Measurements from ENCODE around the gene RBM7.

The RBM7 gene

DNA sequence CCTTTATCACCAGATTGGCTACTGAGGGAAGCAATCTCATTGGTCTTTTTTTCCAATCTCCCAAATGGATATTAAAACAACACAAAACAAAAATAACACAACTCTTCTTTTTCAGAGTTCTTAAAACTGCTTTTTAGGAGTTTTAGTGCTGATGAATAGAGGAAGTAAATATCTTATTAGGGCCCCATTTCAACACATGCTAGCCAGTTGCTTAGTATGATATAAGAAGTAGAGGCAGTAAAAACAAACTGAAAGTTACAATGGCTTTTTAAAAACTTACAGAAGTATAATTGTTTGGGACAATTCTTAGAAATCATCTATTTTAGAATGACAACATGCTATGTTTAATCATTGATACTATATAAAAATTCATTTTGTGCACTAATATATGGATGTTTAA is 3.5 kb upstream of the RBM7 start:
- no peak for DNase-seq (ENCODE audit: low read depth)

DNA sequence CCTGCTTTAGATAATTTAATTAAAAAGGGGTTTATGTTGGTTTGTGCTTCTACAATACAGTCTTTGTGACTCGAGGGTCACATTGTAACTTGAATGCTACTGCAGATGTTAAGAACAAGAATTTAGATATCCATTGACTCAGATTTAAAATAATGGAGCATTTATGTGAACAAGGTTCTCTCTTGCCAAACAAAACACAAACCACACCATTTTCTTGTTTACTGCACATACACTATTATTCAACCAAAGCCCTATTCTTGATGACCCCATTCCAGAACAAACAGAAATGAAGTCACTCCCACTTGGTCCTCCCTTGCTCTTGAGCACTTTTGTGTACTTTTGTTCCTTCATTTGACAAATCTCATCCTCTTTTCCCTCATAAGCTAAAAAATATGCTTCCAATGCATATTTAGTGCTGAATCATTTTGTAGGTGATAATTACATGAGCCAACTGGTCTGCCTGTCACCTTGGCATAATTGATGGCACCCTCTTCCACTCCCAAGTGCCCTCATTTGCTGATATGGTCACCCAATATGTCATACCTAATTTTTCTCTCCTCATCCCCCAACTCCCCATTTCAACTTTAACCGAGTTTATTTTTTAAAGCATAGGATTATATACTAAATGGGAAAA is 3.0 kb upstream of the RBM7 start:
- no peak for DNase-seq (ENCODE audit: low read depth)

DNA sequence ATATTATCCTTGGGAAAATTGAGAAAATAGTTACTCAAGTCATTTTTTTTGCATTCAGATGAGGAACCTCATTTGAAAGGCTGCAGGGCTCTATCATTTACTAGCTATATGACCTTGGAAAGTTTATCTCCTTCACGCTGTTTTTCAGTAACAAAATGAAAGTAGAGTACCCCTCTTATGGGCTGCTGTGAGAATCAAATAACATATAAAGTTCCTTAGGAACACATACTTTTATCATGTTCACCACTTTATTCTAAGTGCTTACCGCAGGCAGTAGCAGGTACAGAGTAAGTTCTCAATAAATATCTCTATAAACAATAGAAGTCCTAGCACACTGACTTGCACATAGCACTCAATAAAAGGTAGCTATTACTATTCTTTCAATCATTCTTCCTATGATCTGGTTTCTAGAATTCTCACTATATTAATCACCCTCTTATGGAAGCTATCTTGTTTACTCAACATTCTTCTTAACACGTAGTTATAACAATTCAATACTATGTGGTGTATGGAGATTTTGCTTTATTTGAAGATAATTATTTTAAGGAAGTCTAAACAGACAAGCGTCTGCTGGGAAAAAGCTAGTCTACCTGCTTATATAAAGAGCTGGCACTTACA is 2.1 kb upstream of the RBM7 start:
- no peak for DNase-seq (ENCODE audit: low read depth)

DNA sequence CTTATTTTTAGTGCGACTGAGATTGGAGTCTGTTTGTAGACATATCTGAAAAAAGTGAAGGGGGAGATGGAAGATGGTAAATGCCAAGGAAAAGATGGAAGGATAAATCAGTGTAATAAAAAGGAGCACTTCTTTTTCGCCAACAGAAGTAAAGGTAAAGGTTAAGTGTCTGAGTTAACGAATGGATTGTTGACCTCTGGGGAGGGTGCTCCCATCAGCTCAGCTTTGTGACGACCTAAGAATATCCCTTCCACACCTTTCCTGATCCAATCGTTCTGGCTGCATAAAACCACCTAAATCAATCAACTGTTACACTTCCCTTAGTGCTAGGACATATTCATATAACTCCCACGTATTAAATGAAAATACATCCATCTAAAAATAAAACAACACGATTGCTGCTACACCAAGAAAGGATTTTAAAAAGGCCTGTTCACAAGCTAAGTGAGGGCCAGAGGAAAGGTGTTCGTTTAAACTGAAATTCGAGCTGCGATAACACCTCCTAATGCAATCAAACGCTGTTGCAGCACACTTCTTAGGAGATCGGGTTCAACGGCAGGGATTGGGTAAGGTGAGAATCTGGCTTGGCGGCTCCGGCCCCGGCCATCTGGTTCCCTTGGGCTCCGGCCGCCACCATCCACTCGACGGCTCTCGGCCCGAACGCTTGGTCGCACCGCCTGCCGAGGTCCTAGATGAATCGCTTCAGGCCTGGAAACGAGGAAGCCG is 813 bp upstream of the RBM7 start:
- no peak for DNase-seq (ENCODE audit: low read depth)

DNA sequence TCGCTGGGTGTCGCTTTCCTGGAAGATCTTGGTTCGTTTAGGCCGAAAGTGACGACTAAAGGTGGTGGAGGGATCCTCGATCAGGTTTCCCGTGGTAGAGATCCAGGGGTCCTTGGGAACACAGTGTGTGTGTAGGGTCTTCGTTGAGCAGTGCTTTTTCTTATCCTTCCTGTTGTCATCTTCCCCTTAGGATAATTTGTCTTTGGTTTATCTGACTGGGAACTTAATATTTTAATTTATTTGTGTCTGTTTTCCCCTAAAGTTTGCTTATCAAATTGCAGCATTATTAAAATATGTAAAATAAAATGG is 403 bp downstream of the RBM7 start:
- DNase-seq (ENCODE audit: low read depth), result no peak

DNA sequence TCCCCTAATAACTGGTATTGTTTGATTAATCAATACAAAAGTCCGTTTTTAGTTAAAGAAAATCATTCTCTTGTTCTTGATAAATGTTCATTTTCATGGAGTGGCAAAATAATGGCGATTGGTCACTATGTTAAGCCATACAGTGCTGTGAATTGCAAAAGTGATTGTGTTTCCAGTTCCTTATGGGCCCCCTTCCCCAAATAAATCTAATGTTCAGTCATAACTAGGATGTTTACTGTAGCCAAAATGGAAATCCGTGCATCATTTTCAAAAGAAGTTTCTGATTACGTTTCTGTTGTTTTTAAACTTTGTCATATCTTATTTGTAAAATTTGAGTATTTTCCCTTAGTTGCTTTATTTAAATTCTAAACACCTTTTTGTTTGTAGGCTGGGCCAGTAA is 845 bp downstream of the RBM7 start:
- no peak for DNase-seq (ENCODE audit: low read depth)

DNA sequence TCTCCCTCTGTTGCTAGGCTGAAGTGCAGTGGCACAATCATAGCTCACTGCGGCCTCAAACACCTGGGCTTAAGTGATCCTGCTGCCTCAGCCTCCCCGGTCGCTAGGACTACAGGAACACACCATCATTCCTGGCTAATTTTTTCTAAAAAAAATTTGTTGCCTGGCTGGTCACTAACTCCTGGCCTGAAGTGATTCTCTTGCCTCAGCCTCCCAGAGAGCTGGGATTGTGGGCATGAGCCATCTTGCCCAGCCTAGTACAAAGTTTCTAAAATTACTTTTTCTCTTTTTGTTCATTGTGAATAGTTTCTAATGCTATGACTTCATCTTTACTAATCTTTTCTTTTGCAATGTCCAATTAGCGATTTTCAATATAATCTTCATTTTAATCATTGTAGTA is 12.5 kb downstream of the RBM7 start:
- no peak for DNase-seq (ENCODE audit: low read depth)

DNA sequence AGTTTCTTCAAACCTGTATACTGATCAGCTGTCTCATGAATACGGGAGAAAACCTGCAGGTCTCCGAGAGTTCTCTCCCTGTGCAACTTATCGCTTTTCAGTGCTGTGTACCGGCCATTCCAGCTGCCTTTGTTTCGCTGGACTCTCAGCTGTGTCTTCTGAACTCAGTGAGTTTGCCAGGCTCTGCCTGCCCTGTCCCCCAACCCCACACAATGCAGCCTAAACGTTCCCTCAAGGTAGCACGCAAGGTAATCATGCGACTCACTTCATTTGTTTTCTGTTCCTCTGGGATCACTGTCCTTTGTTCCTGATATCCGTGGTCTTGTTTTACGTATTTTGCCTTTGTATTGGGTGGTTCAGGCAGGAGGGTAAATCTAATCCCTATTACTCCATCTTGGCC is 13.5 kb downstream of the RBM7 start:
- no peak for DNase-seq (ENCODE audit: low read depth)

DNA sequence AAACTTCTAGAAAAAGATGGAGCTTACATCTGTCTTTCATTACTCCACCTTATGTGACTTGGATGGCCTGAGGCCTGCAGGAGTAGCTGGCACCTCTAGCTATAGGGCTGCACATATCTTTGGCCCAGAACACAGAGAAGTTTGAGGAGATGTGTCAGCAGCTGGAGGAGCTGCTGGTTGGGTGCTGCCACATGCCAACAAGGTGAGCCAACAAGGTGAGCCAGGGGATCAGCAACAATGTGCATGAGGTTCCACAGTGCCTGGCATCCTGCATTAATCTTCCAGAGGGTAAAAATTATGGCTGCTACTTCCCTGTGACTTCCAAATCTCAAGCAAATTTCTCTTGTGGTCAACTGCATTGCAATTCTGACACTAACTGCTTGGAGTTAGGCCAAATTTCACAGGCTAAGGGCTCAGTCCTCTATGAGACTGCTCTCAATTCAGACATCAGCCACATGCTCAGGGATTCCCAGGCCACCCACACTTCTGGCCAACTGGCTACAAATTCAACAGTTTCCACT is 16.0 kb downstream of the RBM7 start:
- peak; percentile 67 for DNase-seq (ENCODE audit: low read depth)

DNA sequence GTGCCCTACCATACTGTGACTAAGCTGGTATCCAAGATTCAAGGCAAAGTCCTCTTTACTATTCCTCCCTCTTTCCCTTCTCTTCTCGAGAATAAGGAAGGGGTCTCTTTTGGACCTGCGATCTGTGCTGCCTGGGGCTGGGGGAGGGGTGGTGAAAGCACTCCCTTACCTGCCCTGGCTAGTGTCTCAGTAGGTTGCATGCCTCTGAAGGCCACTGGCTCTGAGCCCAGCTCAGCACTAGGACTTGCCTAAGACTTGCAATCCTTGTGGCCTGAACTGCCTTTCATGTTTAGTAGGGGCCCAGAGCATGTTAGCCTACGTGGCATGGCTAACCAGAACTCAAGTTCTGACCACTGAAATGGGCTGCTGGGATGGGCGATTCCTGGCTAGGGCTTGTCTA is 25.8 kb downstream of the RBM7 start:
- DNase-seq (ENCODE audit: low read depth), result no peak

DNA sequence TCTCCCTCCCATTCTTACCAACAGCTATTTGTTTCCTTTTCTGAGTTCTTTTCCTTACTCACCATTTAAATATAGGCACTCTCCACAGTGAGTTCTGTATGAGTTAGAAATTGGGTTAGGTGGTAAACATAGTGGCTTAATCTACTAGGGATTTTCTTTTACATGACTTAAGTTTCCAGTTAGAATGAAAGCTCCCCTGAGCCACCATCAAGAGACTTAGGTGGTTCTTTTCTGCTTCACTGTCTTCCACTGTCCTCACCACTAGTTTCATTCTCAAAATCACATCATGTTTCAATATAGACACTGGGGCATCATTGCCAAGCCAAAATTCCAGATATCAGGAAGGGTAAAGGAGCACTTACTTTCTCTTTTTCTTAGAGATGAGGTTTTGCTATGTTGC is 29.8 kb downstream of the RBM7 start:
- DNase-seq (ENCODE audit: low read depth), result no peak

DNA sequence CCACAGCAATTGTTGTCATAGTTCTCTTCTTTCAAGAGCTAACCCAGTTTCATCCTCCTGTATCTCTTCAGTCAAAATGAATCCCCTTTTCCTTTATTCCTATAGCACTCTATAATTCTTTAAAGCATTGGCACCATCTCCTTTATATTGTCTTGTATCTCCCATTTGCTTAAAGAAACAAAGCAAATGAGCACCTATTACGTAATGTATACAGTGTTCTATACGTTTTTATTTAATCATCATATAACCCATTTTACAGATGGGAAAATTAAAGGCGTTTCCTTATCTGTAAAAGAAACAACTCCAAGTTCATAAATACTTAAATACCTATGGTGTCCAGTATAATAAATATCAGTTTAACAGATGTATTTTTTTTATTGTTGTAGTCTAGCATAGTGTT is 32.4 kb downstream of the RBM7 start:
- DNase-seq (ENCODE audit: low read depth), result no peak

DNA sequence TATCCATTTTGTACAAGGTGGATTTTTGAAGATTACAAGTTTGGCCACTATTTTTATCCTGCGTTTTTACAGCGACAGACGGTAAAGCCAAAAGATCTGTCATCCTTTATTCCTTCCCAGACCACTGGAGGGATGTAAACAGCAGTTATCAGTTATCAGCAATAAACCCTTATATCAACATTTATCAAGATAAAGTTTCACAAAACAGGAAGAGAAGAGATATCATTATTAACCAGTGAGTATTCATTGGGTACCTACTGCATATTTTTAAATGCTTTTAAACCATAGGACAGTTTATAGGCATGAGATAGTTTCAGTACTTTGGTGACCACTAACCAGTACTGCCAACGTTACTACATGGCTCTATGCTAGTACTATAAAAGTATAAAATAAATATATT is 32.9 kb downstream of the RBM7 start:
- DNase-seq (ENCODE audit: low read depth), result no peak

DNA sequence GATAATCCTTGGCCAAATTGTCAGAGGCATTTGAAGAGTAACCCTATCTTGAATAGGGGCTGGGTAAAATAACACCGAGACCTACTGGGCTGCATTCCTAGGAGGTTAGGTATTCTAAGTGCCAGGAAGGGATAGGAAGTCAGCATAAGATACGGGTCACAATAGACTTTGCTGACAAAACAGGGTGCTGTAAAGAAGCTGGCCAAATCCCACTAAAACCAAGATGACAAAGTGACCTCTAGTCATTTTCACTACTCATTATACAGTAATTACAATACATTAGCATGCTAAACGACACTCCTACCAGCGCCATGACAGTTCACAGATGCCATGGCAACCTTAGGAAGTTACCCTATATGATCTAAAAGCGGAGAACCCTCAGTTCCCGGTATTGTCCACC is 37.8 kb downstream of the RBM7 start:
- DNase-seq (ENCODE audit: low read depth), result peak; percentile 7

DNA sequence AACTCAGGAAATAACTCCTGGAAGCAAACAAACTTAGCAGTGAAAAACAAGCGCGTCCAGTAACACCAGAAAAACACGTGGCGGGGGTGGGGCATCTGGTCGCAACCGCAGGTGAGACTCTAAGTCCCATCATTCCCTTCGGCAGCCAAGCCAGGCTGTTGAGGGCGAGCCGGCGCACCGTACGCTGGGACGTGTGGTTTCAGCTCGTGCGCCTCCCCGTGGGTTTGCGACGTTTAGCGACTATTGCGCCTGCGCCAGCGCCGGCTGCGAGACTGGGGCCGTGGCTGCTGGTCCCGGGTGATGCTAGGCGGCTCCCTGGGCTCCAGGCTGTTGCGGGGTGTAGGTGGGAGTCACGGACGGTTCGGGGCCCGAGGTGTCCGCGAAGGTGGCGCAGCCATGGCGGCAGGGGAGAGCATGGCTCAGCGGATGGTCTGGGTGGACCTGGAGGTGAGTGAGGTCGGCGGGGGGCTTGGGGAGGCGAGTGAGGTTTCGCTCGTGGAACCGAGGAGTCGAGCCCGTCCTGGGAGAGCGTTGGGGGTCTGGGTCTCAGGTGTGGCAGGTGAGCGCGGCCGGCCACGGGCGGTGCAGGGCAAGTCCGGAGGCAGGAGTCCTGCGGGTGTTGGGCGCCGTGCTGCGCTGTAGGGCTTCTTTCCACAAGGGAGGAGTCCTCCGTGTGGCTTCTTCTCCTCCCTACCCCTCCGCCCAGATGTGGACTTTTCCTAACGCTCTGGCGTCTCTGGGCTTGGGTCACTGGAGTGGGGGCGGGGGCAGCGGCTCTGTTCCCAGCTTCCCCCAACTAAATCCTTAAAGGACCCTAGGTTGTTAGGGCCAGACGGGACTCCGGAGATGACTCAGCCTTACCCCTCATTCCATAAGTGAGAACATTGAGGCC is 39.0 kb downstream of the RBM7 start, which contains the start of gene REXO2:
TSS of gene REXO2 (plus strand) at position 239 of the 892 bp plus-strand sequence. CDS start at position 301, 62 bp downstream.
- peak; percentile 95 for DNase-seq (ENCODE audit: low read depth)

DNA sequence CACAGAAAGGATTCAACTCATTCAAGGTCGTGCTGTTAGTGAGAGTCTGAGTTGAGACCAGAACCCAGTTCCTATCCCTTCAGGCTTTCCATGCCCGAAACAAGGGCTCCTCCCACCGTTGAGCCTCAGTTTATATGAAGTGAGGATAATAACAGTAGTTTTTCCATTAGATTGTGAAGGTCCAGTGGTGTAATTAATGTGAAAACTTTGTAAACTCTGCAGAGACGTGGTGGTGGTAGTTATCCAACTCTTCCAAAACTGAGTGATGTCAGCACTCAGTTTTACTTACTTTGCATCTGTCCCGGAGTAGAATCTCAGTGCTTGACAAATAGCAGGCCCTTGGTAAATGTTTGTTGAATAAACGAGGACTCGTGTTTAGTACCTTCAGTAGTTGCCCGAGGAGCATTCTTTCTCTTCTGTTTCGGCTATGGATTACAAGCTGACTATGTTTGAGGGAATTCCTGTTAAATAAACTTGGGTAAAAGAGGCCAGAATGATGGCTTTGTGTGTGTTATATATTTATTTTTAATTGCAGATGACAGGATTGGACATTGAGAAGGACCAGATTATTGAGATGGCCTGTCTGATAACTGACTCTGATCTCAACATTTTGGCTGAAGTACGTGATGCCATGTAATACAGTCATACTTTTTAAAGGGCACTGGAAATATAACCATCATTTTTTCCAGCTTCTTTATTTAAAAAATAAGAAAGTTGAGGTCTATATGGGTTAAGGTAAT is 39.8 kb downstream of the RBM7 start:
- DNase-seq (ENCODE audit: low read depth), result peak; percentile 70

DNA sequence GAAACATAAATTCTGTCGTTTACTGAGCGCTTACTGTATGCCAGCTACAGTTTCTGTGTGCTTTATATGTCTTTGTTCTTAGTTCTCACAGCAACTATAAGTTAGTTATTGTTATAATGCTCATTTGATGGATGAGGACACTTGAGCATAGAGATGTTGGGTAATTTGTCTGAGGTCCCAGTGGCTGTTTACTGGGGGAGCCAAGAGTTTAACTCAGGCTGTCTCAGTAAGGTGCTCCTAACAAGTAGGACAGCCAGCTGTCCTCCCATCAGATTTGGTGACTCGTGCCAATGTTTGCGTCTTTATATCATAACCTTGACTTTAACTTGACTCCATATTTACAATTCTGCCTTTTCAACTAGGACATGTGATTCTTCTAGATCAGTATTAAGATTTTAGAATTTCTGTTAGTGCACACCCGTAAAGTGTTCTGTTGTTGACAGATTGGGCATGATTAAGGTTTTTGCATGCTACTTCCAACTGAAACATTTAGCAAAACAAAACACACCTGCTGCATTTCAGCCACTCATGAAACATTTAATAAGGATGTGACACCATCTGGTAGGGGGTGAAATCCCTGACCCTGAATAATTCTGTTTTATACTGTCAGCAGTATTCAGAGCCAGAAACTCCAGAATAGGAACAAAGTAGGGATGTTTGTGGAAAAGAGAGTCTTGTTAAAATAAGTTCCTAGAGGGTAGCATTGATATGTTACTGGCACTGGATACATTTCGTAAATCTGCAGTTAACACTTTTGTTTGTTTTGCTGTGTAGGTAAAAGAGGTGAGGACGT is 40.7 kb downstream of the RBM7 start:
- no peak for DNase-seq (ENCODE audit: low read depth)

DNA sequence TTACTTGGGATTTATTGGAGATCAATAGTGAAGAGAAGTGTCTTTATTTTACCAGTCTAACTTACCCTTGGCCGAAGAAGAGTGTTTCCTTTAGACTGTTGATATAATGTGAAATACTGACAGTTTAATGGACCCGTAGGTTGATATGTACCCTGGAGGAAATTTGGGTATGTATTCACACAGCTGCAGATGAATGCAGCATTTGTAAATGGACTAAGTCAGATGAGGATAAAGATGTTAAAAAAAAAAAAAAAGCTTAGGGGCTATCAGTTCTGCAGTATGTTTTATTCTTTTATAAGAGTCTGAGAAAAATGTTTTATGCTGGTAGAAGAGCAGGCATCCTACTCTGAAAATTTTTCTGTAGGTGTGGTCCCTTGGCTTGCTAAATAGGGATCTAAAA is 41.5 kb downstream of the RBM7 start:
- DNase-seq (ENCODE audit: low read depth), result no peak

DNA sequence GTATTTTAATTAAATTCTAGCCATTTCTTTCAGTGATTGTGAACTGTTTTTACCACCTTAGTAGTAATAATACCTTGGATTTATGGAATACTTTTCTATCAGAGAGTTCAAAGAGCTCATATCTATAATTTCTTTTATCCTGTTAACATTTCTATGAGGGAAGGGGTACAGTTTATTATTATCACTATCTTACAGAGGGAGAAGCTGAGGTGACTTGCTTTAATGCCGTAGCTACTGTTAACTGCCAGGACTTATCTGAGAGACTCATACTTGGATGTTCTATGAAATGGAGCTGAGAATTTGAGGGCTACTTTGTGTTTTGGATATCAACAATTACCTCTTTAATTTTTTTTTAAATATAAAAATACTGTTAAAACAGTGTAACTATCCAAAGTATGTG is 42.1 kb downstream of the RBM7 start:
- no peak for DNase-seq (ENCODE audit: low read depth)

DNA sequence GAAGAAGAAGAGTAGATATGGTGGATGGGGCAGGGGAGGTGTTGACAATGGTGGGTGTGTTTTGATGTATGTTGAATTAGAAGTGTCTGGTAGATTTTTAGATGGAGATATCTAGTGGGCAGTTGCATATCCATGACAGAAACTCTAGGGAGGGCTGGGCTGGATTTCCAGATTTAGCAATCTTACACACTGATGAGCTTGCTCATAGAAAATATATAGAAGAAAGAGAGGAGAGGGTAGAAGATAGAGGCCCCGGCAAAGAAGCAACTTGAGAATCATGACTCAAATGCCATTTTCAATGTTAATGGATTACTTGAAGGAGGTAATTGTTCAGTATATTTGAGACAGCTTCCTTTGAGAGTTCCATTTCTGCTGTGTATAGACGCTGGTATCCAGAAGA is 47.0 kb downstream of the RBM7 start:
- no peak for DNase-seq (ENCODE audit: low read depth)

DNA sequence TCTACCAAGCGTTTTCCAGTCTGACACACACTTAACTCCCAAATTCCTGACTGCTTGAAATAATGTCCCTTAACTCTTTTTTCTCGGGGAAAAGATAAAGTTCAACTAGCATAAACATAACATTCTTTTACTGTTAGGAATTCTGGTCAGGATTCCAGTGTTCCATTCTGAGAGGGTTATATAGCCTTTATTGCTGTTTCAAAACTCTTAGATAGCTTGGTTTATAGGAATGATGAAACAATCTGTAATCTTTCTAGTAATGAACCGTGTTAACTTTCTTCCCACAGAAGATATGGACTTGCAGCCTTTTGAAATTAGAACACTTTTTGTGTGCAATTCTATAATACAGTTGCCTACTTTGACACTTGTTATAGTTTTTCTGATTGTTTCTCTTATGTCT is 47.4 kb downstream of the RBM7 start:
- peak; percentile 92 for DNase-seq (ENCODE audit: low read depth)
